GM19438 (cell line): Measurements from ENCODE around the gene CNTN5.
"Not testable (repeated sequence)": the region's sequence is repeated elsewhere in the genome, so short reads cannot be mapped to it uniquely, and the experiment has no call there.

Experiments used
- ATAC-seq: cut with Tn5 transposase; IDR thresholded peaks from one replicate; pipeline ENCODE4 v1.9.1; 2021; ENCODE audit warnings: low read depth; ENCODE audit not compliant: unreplicated experiment

CNTN5 gene

GRCh38 chr11:100257238-100257803, 1236.6 kb downstream of the CNTN5 start:
- not testable (repeated sequence) for ATAC-seq

GRCh38 chr11:100269516-100269915, 1248.8 kb downstream of the CNTN5 start:
- no peak for ATAC-seq

- ATAC-seq: no peak
Observed at GRCh38 chr11:100273066-100273815, 1252.5 kb downstream of the CNTN5 start.

- ATAC-seq: not testable (repeated sequence)
Observed at GRCh38 chr11:100274466-100274865, 1253.7 kb downstream of the CNTN5 start.

GRCh38 chr11:100294748-100295147, 1274.0 kb downstream of the CNTN5 start:
- no peak for ATAC-seq

- no peak for ATAC-seq
Observed at GRCh38 chr11:100296051-100296679, 1275.4 kb downstream of the CNTN5 start.

- no peak for ATAC-seq
Observed at GRCh38 chr11:100297516-100297915, 1276.8 kb downstream of the CNTN5 start.

- ATAC-seq: no peak
Observed at GRCh38 chr11:100302824-100303223, 1282.1 kb downstream of the CNTN5 start.

GRCh38 chr11:100303897-100304296, 1283.1 kb downstream of the CNTN5 start:
- no peak for ATAC-seq

- ATAC-seq: no peak
Observed at GRCh38 chr11:100308202-100308601, 1287.5 kb downstream of the CNTN5 start.

- no peak for ATAC-seq
Observed at GRCh38 chr11:100315946-100316345, 1295.2 kb downstream of the CNTN5 start.

- ATAC-seq: no peak
Observed at GRCh38 chr11:100316952-100317351, 1296.2 kb downstream of the CNTN5 start.

GRCh38 chr11:100319691-100320090, 1298.9 kb downstream of the CNTN5 start:
- ATAC-seq: no peak

GRCh38 chr11:100328626-100329340, 1308.0 kb downstream of the CNTN5 start:
- ATAC-seq: no peak

GRCh38 chr11:100329352-100329751, 1308.6 kb downstream of the CNTN5 start:
- ATAC-seq: no peak

GRCh38 chr11:100336873-100337272, 1316.1 kb downstream of the CNTN5 start:
- ATAC-seq: no peak

- no peak for ATAC-seq
Observed at GRCh38 chr11:100338144-100338840, 1317.5 kb downstream of the CNTN5 start.

- ATAC-seq: no peak
Observed at GRCh38 chr11:100340466-100341319, 1319.9 kb downstream of the CNTN5 start.

- ATAC-seq: no peak
Observed at GRCh38 chr11:100353083-100353482, 1332.3 kb downstream of the CNTN5 start.

- no peak for ATAC-seq
Observed at GRCh38 chr11:100354736-100355135, 1334.0 kb downstream of the CNTN5 start.
